Glutamatergic neuron (in vitro differentiated cells): Measurements from ENCODE around the gene PCARE. TPM values are rescaled to one million over a fixed set of nuclear protein-coding genes. Genes with fewer than 3 reads are reported as not detected.
A peak's percentile ranks its signal among the peaks of the same experiment; 100 is the strongest.

Experiments used
- DNase-seq: peaks from one replicate; pipeline ENCODE4 v3.0.0; 2022
- H3K27ac Mint-ChIP-seq: one replicate; pipeline ENCODE4 v1.8.0; 2020; ENCODE audit warnings: mild to moderate bottlenecking, mixed read lengths, inconsistent platforms; ENCODE audit not compliant: unreplicated experiment
- H3K27me3 Mint-ChIP-seq: one replicate; pipeline ENCODE4 v1.8.0; 2020; ENCODE audit warnings: mild to moderate bottlenecking, moderate library complexity, mixed read lengths, inconsistent platforms; ENCODE audit not compliant: unreplicated experiment
- H3K36me3 Mint-ChIP-seq: one replicate; pipeline ENCODE4 v1.8.0; 2020; ENCODE audit warnings: mild to moderate bottlenecking, mixed read lengths, inconsistent platforms; ENCODE audit not compliant: unreplicated experiment
- H3K4me1 Mint-ChIP-seq: one replicate; pipeline ENCODE4 v1.8.0; 2020; ENCODE audit warnings: mild to moderate bottlenecking, low read depth, mixed read lengths, inconsistent platforms; ENCODE audit not compliant: unreplicated experiment
- H3K4me3 Mint-ChIP-seq: one replicate; pipeline ENCODE4 v1.8.0; 2020; ENCODE audit warnings: mild to moderate bottlenecking, mixed read lengths, inconsistent platforms; ENCODE audit not compliant: unreplicated experiment
- H3K9me3 Mint-ChIP-seq: one replicate; pipeline ENCODE4 v1.8.0; 2020; ENCODE audit warnings: mild to moderate bottlenecking, moderate library complexity, mixed read lengths, inconsistent platforms; ENCODE audit not compliant: unreplicated experiment
- CTCF ChIP-seq: fragments of 200-600 bp; sonication (generic); IDR thresholded peaks from one replicate; pipeline ENCODE4 v1.5.0; 2021; ENCODE audit not compliant: partially characterized antibody, unreplicated experiment
- total RNA-seq: library from RNA; stranded (reverse); fragmentation: NEBNext Ultra II Directional; extraction: Animal tissue kit (Norgen Biotek cat#: 25700); gene quantifications from one replicate; pipeline ENCODE4 v1.2.1, GENCODE V29; 2021; ENCODE audit not compliant: unreplicated experiment

PCARE gene
- total RNA-seq, 1 donor from 2014 or later = 0.66 TPM

DNA sequence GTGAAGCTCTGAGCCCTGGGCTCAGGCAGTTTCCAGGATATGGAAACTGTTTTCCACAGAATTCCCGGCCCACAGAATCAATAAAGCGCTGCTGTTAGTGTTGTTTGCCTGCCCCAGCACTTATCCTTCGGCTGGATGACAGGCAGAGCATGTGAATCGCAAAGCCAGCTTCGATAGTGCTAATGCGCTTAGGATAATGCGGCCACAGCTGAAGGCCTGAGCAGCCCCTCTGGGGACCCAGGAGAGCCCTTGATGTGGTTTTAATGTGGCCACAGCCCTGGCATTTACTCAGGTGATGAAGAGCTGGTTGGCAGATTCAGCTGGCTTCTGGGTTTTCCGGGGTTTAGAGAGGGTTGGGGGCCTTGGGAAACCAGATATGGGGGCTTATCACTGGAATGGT, 23.7 kb downstream of the PCARE start:
- Mint-ChIP-seq H3K27ac (peak overlapping the region; percentile 89), H3K4me3 (no peak overlapping the region), H3K4me1 (peaks cover 14% of the 10 kb centered on the region)

GRCh38 chr2:29047083-29047845, 27.1 kb downstream of the PCARE start:
- no peak overlapping the region for H3K27ac Mint-ChIP-seq
- peaks cover 31% of the 10 kb centered on the region for H3K4me1 Mint-ChIP-seq
- no peak for DNase-seq
- H3K36me3 Mint-ChIP-seq = no peaks in the 10 kb centered on the region
- no peak for TF ChIP-seq CTCF
- peaks cover 11% of the 10 kb centered on the region for H3K27me3 Mint-ChIP-seq
- H3K4me3 Mint-ChIP-seq = no peak overlapping the region
- H3K9me3 Mint-ChIP-seq = peaks cover 11% of the 10 kb centered on the region

More for the DNA sequence above, 23.7 kb downstream of the PCARE start:
- H3K9me3 Mint-ChIP-seq = peaks cover 3% of the 10 kb centered on the region
- peak; percentile 74 for DNase-seq
- peaks cover 4% of the 10 kb centered on the region for H3K27me3 Mint-ChIP-seq
- TF ChIP-seq CTCF = no peak
- no peaks in the 10 kb centered on the region for H3K36me3 Mint-ChIP-seq

DNA sequence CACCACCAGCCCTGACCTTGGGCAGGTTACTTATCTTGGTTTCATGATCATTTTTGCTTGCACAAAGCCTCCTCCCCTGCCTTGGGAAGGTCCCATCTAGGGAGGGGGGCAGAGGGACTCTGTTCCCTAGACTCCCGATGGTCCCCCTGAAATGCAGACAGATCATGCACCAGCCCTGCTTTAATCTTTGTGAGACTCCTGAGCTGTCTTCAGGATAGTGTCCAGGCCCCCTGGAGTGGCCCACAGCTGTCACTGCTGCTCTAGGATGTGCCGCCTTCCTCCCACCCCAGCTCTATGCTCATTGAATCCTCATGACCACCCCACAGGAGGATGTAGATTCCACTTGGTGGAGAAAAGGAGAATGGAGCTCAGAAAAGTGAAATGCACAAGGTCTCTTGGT, 28.0 kb downstream of the PCARE start:
- no peak for DNase-seq
- Mint-ChIP-seq H3K9me3 (peaks cover 16% of the 10 kb centered on the region), H3K4me1 (peaks cover 33% of the 10 kb centered on the region), H3K27me3 (peaks cover 12% of the 10 kb centered on the region), H3K27ac (no peak overlapping the region), H3K4me3 (no peak overlapping the region), H3K36me3 (no peaks in the 10 kb centered on the region)
- TF ChIP-seq CTCF = no peak

DNA sequence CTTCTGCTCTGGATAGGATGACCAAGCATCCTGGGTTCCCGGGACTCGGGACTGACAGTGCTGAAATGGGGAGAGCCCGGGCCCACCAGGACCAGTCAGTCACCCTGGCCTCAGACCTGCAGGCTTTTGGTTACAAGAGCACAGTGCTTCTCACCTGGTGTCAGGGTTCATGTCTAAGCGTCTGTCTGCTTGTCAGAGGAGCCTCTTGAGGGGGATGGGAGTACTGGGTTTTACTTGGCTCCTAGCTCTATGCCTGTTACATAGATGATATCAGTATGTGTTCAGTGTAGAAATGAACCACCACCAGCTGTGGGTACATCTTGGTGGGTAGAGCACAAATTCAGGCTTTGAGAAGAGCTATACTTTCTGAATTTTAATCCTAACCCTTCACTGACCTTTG, 29.9 kb downstream of the PCARE start:
- Mint-ChIP-seq H3K27me3 (peaks cover 14% of the 10 kb centered on the region), H3K36me3 (no peaks in the 10 kb centered on the region), H3K4me3 (no peak overlapping the region), H3K9me3 (peaks cover 16% of the 10 kb centered on the region), H3K27ac (no peak overlapping the region), H3K4me1 (peaks cover 26% of the 10 kb centered on the region)
- no peak for TF ChIP-seq CTCF
- no peak for DNase-seq

DNA sequence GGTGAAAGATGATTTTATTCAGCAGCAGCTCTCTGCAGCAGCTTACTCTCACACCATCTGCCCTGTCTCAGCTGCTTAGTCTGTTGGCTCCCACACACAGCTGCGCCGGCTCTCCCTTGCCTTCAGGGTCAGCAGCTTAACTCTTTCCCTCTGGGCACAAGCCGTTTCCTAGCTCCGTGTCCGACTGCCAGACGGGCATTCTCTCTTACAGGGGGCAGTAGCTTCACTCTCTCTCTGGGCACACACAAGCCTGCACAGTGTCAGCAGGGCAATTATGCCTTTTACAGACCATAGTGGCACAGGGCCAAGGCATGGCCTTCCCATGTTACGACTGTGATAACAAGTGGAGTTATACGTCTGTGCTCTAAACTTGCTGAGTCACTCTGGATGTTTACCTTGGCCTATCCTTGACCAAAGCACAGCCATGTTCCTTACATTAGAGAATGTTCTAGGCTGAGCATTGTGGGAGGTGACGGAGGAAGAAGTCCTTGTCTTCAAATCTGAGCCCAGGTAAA, 31.7 kb downstream of the PCARE start:
- Mint-ChIP-seq H3K4me1 (peaks cover 26% of the 10 kb centered on the region), H3K27me3 (peaks cover 12% of the 10 kb centered on the region), H3K27ac (peak overlapping the region; percentile 78), H3K4me3 (peak overlapping the region; percentile 38), H3K36me3 (no peaks in the 10 kb centered on the region), H3K9me3 (peaks cover 16% of the 10 kb centered on the region)
- DNase-seq = peak; percentile 75
- no peak for TF ChIP-seq CTCF
